Measurements from ENCODE around the gene GBGT1.

DNA sequence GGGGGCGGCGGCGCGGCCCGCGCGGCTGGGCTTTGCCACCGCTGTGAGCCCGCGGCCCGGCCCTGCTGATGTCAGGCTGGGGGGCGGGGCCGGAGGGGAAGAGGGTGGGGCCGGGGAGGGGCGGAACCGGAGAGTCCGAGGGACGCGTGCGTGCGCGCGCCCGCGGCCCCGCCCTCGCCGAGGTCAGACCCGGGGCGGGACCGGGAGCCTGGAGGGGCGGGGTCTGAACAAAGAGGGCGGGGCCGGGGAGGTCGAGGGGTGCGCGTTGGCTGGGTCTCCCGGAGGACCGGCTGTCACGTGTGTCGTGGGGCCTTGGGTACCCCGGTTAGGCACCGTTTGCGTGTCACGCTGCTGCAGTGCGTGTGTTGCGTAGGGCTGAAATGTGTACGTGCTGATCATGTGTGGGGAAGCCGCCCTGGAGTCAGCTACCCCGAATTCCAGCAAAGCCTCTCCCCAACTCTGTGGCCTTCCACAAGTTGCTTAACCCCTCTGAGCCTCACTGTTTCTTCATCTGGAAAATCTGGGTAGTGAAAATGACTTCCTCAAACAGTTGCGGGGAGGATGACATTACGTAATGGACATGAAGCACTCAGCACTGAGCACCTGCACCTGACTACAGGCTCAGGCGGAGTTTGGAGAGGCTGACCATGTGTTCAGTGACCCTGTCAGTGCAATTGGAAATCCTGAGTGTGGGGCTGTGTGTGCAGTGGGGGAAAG, 42.4 kb downstream of the GBGT1 start, which contains the start of gene RALGDS:
- TF ChIP-seq EP300 (conservative IDR thresholded peaks at IDR 0.05; ENCODE audit: poor library complexity, severe bottlenecking) (no peak), POLR2AphosphoS5 (IDR thresholded peaks at IDR 0.05) (no peak), TAF1 (IDR thresholded peaks at IDR 0.05; ENCODE audit: low read depth) (no peak)
- TF ChIP-seq, protein P1, sequence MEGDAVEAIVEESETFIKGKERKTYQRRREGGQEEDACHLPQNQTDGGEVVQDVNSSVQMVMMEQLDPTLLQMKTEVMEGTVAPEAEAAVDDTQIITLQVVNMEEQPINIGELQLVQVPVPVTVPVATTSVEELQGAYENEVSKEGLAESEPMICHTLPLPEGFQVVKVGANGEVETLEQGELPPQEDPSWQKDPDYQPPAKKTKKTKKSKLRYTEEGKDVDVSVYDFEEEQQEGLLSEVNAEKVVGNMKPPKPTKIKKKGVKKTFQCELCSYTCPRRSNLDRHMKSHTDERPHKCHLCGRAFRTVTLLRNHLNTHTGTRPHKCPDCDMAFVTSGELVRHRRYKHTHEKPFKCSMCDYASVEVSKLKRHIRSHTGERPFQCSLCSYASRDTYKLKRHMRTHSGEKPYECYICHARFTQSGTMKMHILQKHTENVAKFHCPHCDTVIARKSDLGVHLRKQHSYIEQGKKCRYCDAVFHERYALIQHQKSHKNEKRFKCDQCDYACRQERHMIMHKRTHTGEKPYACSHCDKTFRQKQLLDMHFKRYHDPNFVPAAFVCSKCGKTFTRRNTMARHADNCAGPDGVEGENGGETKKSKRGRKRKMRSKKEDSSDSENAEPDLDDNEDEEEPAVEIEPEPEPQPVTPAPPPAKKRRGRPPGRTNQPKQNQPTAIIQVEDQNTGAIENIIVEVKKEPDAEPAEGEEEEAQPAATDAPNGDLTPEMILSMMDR (IDR thresholded peaks at IDR 0.05; ENCODE audit: poor library complexity, severe bottlenecking), result no peak
